OCI-LY1 (cell line): ENCODE results near the gene DNAJA3.

Experiments used
- H2AFZ ChIP-seq: fragments of 200-600 bp; sonication (generic), shearing (Covaris generic); 2 replicates; pipeline ENCODE4 v1.6.0; 2014; ENCODE audit warnings: antibody characterized with exemption, mild to moderate bottlenecking, low read length
- H3F3A ChIP-seq: fragments of 200-600 bp; sonication (generic), shearing (Covaris generic); 2 replicates; pipeline ENCODE4 v1.6.0; 2014; ENCODE audit warnings: mild to moderate bottlenecking, antibody characterized with exemption, low read length, moderate library complexity; ENCODE audit not compliant: insufficient read depth
- H3K27ac ChIP-seq: fragments of 200-600 bp; sonication (generic); 2 replicates; pipeline ENCODE4 v1.5.1; 2014; ENCODE audit warnings: low read length, mixed run types, mild to moderate bottlenecking, low read depth; ENCODE audit not compliant: poor library complexity, severe bottlenecking
- H3K27me3 ChIP-seq: fragments of 200-600 bp; sonication (generic); 2 replicates; pipeline ENCODE4 v1.6.0; 2014; ENCODE audit warnings: antibody characterized with exemption, mild to moderate bottlenecking, low read length, moderate library complexity; ENCODE audit not compliant: insufficient read depth
- H3K36me3 ChIP-seq: fragments of 200-600 bp; sonication (generic); 2 replicates; pipeline ENCODE4 v1.6.1; 2014; ENCODE audit warnings: mild to moderate bottlenecking, antibody characterized with exemption, low read length, moderate library complexity, mixed read lengths; ENCODE audit not compliant: insufficient read depth
- H3K4me1 ChIP-seq: fragments of 200-600 bp; sonication (generic); 2 replicates; pipeline ENCODE4 v1.5.1; 2014; ENCODE audit warnings: mild to moderate bottlenecking, low read length, moderate library complexity; ENCODE audit not compliant: insufficient read depth, severe bottlenecking
- H3K4me2 ChIP-seq: fragments of 200-600 bp; sonication (generic), shearing (Covaris generic); 2 replicates; pipeline ENCODE4 v1.6.1; 2014; ENCODE audit warnings: low read length
- H3K4me3 ChIP-seq: fragments of 200-600 bp; sonication (generic); 2 replicates; pipeline ENCODE4 v1.5.1; 2014; ENCODE audit warnings: low read length, low read depth, mild to moderate bottlenecking, mixed read lengths; ENCODE audit not compliant: poor library complexity, severe bottlenecking
- H3K79me2 ChIP-seq: fragments of 200-600 bp; shearing (Covaris generic); 2 replicates; pipeline ENCODE4 v1.6.1; 2016; ENCODE audit warnings: mixed run types, low read length, mixed read lengths; ENCODE audit not compliant: insufficient read depth
- H3K9ac ChIP-seq: fragments of 200-600 bp; sonication (generic), shearing (Covaris generic); 2 replicates; pipeline ENCODE4 v1.6.1; 2014; ENCODE audit warnings: mild to moderate bottlenecking, low read length, mixed read lengths
- H3K9me2 ChIP-seq: fragments of 200-600 bp; sonication (generic), shearing (Covaris generic); 2 replicates; pipeline ENCODE4 v1.6.1; 2014; ENCODE audit warnings: low read depth, mild to moderate bottlenecking, low read length, mixed read lengths
- H3K9me3 ChIP-seq: fragments of 200-600 bp; shearing (Covaris generic); 2 replicates; pipeline ENCODE4 v1.6.1; 2014; ENCODE audit warnings: low read length, mixed read lengths
- H4K20me1 ChIP-seq: fragments of 200-600 bp; sonication (generic), shearing (Covaris generic); 2 replicates; pipeline ENCODE4 v1.6.0; 2016; ENCODE audit warnings: mild to moderate bottlenecking, low read length; ENCODE audit not compliant: insufficient read depth
- EZH2 ChIP-seq: fragments of 200-600 bp; sonication (generic), shearing (Covaris generic); IDR thresholded peaks from 2 replicates; pipeline ENCODE4 v1.8.0; 2017; ENCODE audit warnings: borderline replicate concordance, mixed run types, mild to moderate bottlenecking, antibody characterized with exemption, low read length, moderate library complexity, mixed read lengths
- TF ChIP-seq, protein P1 (sequence below): fragments of 200-600 bp; sonication (generic), shearing (Covaris generic); IDR thresholded peaks from 2 replicates; pipeline ENCODE4 v1.5.1; 2017; ENCODE audit warnings: mild to moderate bottlenecking, antibody characterized with exemption, low read length, moderate library complexity, mixed read lengths

The DNAJA3 gene

DNA sequence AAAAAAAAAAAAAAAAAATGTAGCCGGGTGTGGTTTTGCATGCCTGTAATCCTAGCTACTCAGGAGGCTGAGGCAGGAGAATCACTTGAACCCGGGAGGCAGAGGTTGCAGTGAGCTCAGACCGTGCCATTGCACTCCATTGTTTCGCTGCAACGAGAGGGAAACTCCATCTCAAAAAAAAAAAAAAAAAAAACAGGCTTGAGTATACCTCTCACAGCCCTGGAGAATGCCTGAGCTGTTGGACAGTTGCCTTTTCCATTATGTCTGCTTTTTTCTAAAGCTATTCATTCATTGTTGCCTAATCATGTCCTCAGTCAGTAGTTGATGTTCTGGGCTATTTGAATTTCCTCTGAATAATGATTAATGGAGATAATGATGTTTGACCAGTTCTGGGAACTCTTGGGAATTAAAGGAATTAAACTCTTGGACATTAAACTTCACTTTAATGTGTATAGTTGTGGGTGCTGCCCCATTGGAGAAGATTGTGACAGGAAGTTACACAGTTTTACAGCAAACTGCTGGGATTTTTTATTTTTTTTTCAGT is 62.4 kb downstream of the DNAJA3 start:
- Histone ChIP-seq H3K27ac (no peak overlapping the region), H3K79me2 (no peaks in the 10 kb centered on the region), H2AFZ (no peak overlapping the region), H3K4me2 (no peak overlapping the region), H3K4me3 (no peak overlapping the region), H3K27me3 (no peaks in the 10 kb centered on the region), H3K9me2 (no peaks in the 10 kb centered on the region), H4K20me1 (no peaks in the 10 kb centered on the region), H3K9me3 (no peaks in the 10 kb centered on the region), H3F3A (no peaks in the 10 kb centered on the region), H3K9ac (no peak overlapping the region), H3K4me1 (no peaks in the 10 kb centered on the region), H3K36me3 (peaks cover 51% of the 10 kb centered on the region)
- TF ChIP-seq, protein P1, sequence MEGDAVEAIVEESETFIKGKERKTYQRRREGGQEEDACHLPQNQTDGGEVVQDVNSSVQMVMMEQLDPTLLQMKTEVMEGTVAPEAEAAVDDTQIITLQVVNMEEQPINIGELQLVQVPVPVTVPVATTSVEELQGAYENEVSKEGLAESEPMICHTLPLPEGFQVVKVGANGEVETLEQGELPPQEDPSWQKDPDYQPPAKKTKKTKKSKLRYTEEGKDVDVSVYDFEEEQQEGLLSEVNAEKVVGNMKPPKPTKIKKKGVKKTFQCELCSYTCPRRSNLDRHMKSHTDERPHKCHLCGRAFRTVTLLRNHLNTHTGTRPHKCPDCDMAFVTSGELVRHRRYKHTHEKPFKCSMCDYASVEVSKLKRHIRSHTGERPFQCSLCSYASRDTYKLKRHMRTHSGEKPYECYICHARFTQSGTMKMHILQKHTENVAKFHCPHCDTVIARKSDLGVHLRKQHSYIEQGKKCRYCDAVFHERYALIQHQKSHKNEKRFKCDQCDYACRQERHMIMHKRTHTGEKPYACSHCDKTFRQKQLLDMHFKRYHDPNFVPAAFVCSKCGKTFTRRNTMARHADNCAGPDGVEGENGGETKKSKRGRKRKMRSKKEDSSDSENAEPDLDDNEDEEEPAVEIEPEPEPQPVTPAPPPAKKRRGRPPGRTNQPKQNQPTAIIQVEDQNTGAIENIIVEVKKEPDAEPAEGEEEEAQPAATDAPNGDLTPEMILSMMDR, result no peak
- no peak for TF ChIP-seq EZH2

DNA sequence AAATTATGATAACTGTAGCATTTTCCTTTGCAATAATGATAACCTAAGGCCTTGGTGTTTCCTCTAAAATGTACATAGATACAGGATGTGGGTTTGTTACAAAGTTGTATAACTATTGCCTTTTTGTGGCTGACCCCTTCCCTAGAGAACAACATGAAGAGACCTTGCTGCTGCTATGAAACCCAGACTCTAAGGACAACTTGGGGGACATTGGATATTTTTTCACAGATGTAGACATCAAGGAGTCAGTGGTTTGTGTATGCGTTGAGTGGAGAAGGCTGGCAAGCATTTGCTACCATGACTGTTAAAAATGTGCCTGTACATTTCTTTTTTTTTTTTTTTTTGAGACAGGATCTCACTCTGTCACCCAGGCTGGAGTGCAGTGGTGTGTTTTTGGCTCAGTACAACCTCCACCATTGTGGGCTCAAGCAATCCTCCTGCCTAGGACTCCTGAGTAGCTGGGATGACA is 62.9 kb downstream of the DNAJA3 start:
- H3K4me2 ChIP-seq, result no peak overlapping the region
- H3F3A ChIP-seq, result no peaks in the 10 kb centered on the region
- H3K27me3 ChIP-seq, result no peaks in the 10 kb centered on the region
- H3K9me3 ChIP-seq, result no peaks in the 10 kb centered on the region
- no peak overlapping the region for H3K27ac ChIP-seq
- H3K79me2 ChIP-seq, result no peaks in the 10 kb centered on the region
- H3K4me3 ChIP-seq, result no peak overlapping the region
- no peaks in the 10 kb centered on the region for H3K4me1 ChIP-seq
- no peaks in the 10 kb centered on the region for H4K20me1 ChIP-seq
- no peak overlapping the region for H3K9ac ChIP-seq
- no peaks in the 10 kb centered on the region for H3K9me2 ChIP-seq
- TF ChIP-seq, protein P1, result no peak
- no peak for TF ChIP-seq EZH2
- peaks cover 51% of the 10 kb centered on the region for H3K36me3 ChIP-seq
- no peak overlapping the region for H2AFZ ChIP-seq

DNA sequence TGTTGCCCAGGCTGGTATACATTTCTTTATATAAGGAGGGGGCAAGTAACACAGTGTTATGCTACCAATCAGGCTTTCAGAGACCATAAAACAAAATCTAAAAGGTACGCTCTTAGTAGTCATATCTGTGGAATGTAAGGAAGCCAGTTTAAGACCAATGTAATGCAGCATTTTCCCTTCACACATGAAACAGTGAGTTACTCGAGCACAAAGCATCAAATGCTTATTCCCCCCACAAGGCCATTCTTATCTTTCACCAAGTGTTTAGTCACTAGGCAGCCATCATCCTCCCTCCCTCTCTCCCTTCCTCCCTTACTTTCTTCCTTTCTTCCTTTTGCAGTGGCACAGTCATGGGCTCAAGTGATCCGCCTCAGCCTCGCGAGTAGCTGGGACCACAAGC is 63.4 kb downstream of the DNAJA3 start:
- TF ChIP-seq, protein P1, result no peak
- TF ChIP-seq EZH2, result no peak
- no peaks in the 10 kb centered on the region for H3K9me2 ChIP-seq
- no peaks in the 10 kb centered on the region for H3K9me3 ChIP-seq
- H3K9ac ChIP-seq, result no peak overlapping the region
- H3K27ac ChIP-seq, result no peak overlapping the region
- H3K79me2 ChIP-seq, result no peaks in the 10 kb centered on the region
- H3K4me1 ChIP-seq, result no peaks in the 10 kb centered on the region
- no peaks in the 10 kb centered on the region for H4K20me1 ChIP-seq
- H3F3A ChIP-seq, result no peaks in the 10 kb centered on the region
- H3K4me3 ChIP-seq, result no peak overlapping the region
- H3K36me3 ChIP-seq, result peaks cover 49% of the 10 kb centered on the region
- H3K4me2 ChIP-seq, result no peak overlapping the region
- no peak overlapping the region for H2AFZ ChIP-seq
- no peaks in the 10 kb centered on the region for H3K27me3 ChIP-seq
